GM23338 (cell line): ENCODE measurements around the gene TRAF5. TPM values are rescaled to one million over a fixed set of nuclear protein-coding genes. Genes with fewer than 3 reads are reported as not detected.

Source experiments
- ATAC-seq: fragments of 200-7000 bp; cut with Tn5 transposase; 3 replicates; pipeline ENCODE4 v1.9.1; 2020
- DNase-seq: peaks from one replicate; pipeline ENCODE4 v3.0.0-alpha.2; 2015; ENCODE audit warnings: low spot score
- H2AFZ ChIP-seq: fragments of 200-600 bp; sonication (generic); 2 replicates; pipeline ENCODE4 v1.8.0; 2016; ENCODE audit warnings: antibody characterized with exemption, mild to moderate bottlenecking, moderate library complexity
- H3F3A ChIP-seq: fragments of 200-600 bp; sonication (generic); replicated peaks from 2 replicates; pipeline ENCODE4 v1.8.0; 2017; ENCODE audit warnings: antibody characterized with exemption, mixed run types, low read depth
- H3K27ac ChIP-seq: fragments of 200-600 bp; sonication (generic); 2 replicates; pipeline ENCODE4 v1.6.1; 2016; ENCODE audit warnings: low read depth
- H3K27me3 ChIP-seq: fragments of 200-600 bp; sonication (generic); 2 replicates; pipeline ENCODE4 v1.8.0; 2016; ENCODE audit warnings: mild to moderate bottlenecking, mixed run types, moderate library complexity; ENCODE audit not compliant: insufficient read depth
- H3K36me3 ChIP-seq: fragments of 200-600 bp; sonication (generic); 2 replicates; pipeline ENCODE4 v1.8.0; 2016; ENCODE audit warnings: mild to moderate bottlenecking; ENCODE audit not compliant: insufficient read depth
- H3K4me1 ChIP-seq: fragments of 200-600 bp; sonication (generic); 2 replicates; pipeline ENCODE4 v1.8.0; 2016; ENCODE audit warnings: mild to moderate bottlenecking, moderate library complexity; ENCODE audit not compliant: insufficient read depth
- H3K4me2 ChIP-seq: fragments of 200-600 bp; sonication (generic); 2 replicates; pipeline ENCODE4 v1.7.1; 2017; ENCODE audit warnings: mixed run types
- H3K4me3 ChIP-seq: fragments of 200-600 bp; sonication (generic); 2 replicates; pipeline ENCODE4 v1.6.1; 2016; ENCODE audit warnings: mixed run types
- H3K79me2 ChIP-seq: fragments of 200-600 bp; sonication (generic); replicated peaks from 2 replicates; pipeline ENCODE4 v1.8.0; 2017; ENCODE audit warnings: mild to moderate bottlenecking; ENCODE audit not compliant: insufficient read depth
- H3K9me2 ChIP-seq: fragments of 200-600 bp; sonication (generic); 2 replicates; pipeline ENCODE4 v1.8.0; 2017; ENCODE audit not compliant: insufficient read depth
- H4K20me1 ChIP-seq: fragments of 200-600 bp; sonication (generic); replicated peaks from 2 replicates; pipeline ENCODE4 v1.8.0; 2017; ENCODE audit warnings: mild to moderate bottlenecking; ENCODE audit not compliant: insufficient read depth
- H3K27ac Mint-ChIP-seq: 2 replicates; pipeline ENCODE4 v1.8.0; 2020; ENCODE audit warnings: inconsistent platforms, mild to moderate bottlenecking, moderate library complexity, mixed read lengths
- H3K27me3 Mint-ChIP-seq: 3 replicates; pipeline ENCODE4 v1.8.0; 2022; ENCODE audit warnings: low read depth, mild to moderate bottlenecking, moderate library complexity, mixed read lengths, inconsistent platforms; ENCODE audit not compliant: insufficient read depth, poor library complexity
- H3K36me3 Mint-ChIP-seq: 3 replicates; pipeline ENCODE4 v1.8.0; 2021; ENCODE audit warnings: low read depth, mild to moderate bottlenecking, inconsistent platforms, moderate library complexity, mixed read lengths
- H3K4me1 Mint-ChIP-seq: 3 replicates; pipeline ENCODE4 v1.8.0; 2020; ENCODE audit warnings: mild to moderate bottlenecking, inconsistent platforms, mixed read lengths
- H3K4me3 Mint-ChIP-seq: 3 replicates; pipeline ENCODE4 v1.8.0; 2021; ENCODE audit warnings: moderate library complexity, mild to moderate bottlenecking, inconsistent platforms, mixed read lengths
- H3K9me3 Mint-ChIP-seq: 3 replicates; pipeline ENCODE4 v1.8.0; 2020; ENCODE audit warnings: moderate library complexity, mild to moderate bottlenecking, inconsistent platforms, mixed read lengths
- CREB1 ChIP-seq: fragments of 250-450 bp; sonication (Bioruptor Pico); IDR thresholded peaks from 2 replicates; pipeline ENCODE4 v1.5.0; 2020; ENCODE audit warnings: low read depth, mild to moderate bottlenecking, moderate library complexity
- EZH2 ChIP-seq: fragments of 200-600 bp; sonication (generic); IDR thresholded peaks from one replicate; pipeline ENCODE4 v1.8.0; 2017; ENCODE audit warnings: antibody characterized with exemption, mild to moderate bottlenecking, low read depth; ENCODE audit not compliant: unreplicated experiment
- EZH2phosphoT487 ChIP-seq: fragments of 200-600 bp; sonication (generic); IDR thresholded peaks from one replicate; pipeline ENCODE4 v1.8.1; 2018; ENCODE audit warnings: antibody characterized with exemption; ENCODE audit not compliant: unreplicated experiment
- JUNB ChIP-seq: IDR thresholded peaks from one replicate; pipeline ENCODE4 v1.6.1; 2016; ENCODE audit warnings: antibody characterized with exemption; ENCODE audit not compliant: unreplicated experiment
- NANOG ChIP-seq: IDR thresholded peaks from 2 replicates; pipeline ENCODE4 v1.6.1; 2016; ENCODE audit warnings: antibody characterized with exemption, borderline replicate concordance
- POLR2AphosphoS5 ChIP-seq: IDR thresholded peaks from 2 replicates; pipeline ENCODE4 v1.6.1; 2016; ENCODE audit warnings: antibody characterized with exemption, low read depth
- STAT1 ChIP-seq: IDR thresholded peaks from one replicate; pipeline ENCODE4 v1.6.1; 2016; ENCODE audit warnings: antibody characterized with exemption; ENCODE audit not compliant: unreplicated experiment
- ZNF114 ChIP-seq: fragments of 250-450 bp; sonication (Bioruptor Pico); IDR thresholded peaks from 2 replicates; pipeline ENCODE4 v1.5.0; 2020; ENCODE audit warnings: mild to moderate bottlenecking, moderate library complexity
- ZNF331 ChIP-seq: fragments of 250-450 bp; sonication (Bioruptor Pico); IDR thresholded peaks from 2 replicates; pipeline ENCODE4 v1.5.0; 2020; ENCODE audit warnings: low read depth, mild to moderate bottlenecking, moderate library complexity
- polyA plus RNA-seq: library from polyadenylated mRNA; unstranded; fragments of >200 nt; fragmentation: Nextera tagmentation; extraction: Ambion mirVana; gene quantifications from 2 replicates; pipeline ENCODE4 v1.2.1, GENCODE V29; 2016
- total RNA-seq: library from RNA; depleted of rRNA; stranded (reverse); fragments of >200 nt; shearing (Covaris generic); gene quantifications from 2 replicates; pipeline ENCODE4 v1.2.3, GENCODE V29; 2014
- TF ChIP-seq, protein P1 (sequence below): IDR thresholded peaks from one replicate; pipeline ENCODE4 v1.6.1; 2018; ENCODE audit warnings: antibody characterized with exemption; ENCODE audit not compliant: unreplicated experiment
- TF ChIP-seq, protein P2 (sequence below), 2 experiments: fragments of 200-600 bp in 1 of 2; sonication (generic) in 1 of 2; conservative IDR thresholded peaks; 2 replicates each; pipeline versions ENCODE4 v1.5.1 to v1.6.1; 2016 to 2017; ENCODE audit warnings: antibody characterized with exemption in 2 of 2, low read depth in 2 of 2, mild to moderate bottlenecking in 2 of 2, moderate library complexity in 1 of 2
- TF ChIP-seq, protein P3 (sequence below): fragments of 250-450 bp; sonication (Bioruptor Pico); IDR thresholded peaks from 2 replicates; pipeline ENCODE4 v1.5.0; 2020; ENCODE audit warnings: mild to moderate bottlenecking, moderate library complexity
- TF ChIP-seq, protein P4 (sequence below): IDR thresholded peaks from 2 replicates; pipeline ENCODE4 v1.6.1; 2016; ENCODE audit warnings: antibody characterized with exemption

The TRAF5 gene
- total and polyA plus RNA-seq, 2 experiments from 2014 or later = 9.2 to 18.9 TPM

DNA sequence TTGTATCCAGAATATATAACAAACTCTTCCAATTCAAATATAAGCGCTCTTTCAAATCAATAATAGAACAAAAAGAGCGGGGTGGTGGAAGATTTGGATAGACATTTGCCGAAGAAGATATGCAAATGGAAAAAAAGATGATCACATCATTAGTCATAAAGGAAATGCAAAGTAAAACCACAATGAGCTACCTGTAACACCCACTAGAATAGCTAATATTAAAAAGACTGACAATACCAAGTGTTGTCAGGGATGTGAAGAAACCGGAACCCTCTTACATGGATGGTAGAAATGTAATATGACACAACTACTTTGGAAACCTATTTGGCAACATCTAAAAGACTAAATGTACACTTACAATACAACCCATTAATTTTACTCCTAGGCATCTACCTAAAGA lies 5.7 kb upstream of the TRAF5 start:
- Mint-ChIP-seq H3K36me3 (no peaks in the 10 kb centered on the region; the same call in 2 of the 3 replicates), H3K4me3 (no peak overlapping the region), H3K4me1 (peaks cover 3% of the 10 kb centered on the region; the same call in 1 of the 3 replicates), H3K27me3 (peaks cover 11% of the 10 kb centered on the region), H3K27ac (no peak overlapping the region), H3K9me3 (no peaks in the 10 kb centered on the region)
- H3K27ac ChIP-seq = no peak overlapping the region
- H3K36me3 ChIP-seq = no peaks in the 10 kb centered on the region
- no peaks in the 10 kb centered on the region for H3F3A ChIP-seq
- no peaks in the 10 kb centered on the region for H3K9me2 ChIP-seq
- no peak for DNase-seq
- H3K4me2 ChIP-seq = no peak overlapping the region
- ATAC-seq = no peak
- H3K4me3 ChIP-seq = no peak overlapping the region
- no peaks in the 10 kb centered on the region for H4K20me1 ChIP-seq
- no peaks in the 10 kb centered on the region for H3K79me2 ChIP-seq
- 0 out of 2 replicates have a peak, but pooled peaks cover under 1% of the 10 kb centered on the region for H3K4me1 ChIP-seq
- H2AFZ ChIP-seq = no peak overlapping the region
- peaks cover 8% of the 10 kb centered on the region for H3K27me3 ChIP-seq
- TF ChIP-seq, protein P1, sequence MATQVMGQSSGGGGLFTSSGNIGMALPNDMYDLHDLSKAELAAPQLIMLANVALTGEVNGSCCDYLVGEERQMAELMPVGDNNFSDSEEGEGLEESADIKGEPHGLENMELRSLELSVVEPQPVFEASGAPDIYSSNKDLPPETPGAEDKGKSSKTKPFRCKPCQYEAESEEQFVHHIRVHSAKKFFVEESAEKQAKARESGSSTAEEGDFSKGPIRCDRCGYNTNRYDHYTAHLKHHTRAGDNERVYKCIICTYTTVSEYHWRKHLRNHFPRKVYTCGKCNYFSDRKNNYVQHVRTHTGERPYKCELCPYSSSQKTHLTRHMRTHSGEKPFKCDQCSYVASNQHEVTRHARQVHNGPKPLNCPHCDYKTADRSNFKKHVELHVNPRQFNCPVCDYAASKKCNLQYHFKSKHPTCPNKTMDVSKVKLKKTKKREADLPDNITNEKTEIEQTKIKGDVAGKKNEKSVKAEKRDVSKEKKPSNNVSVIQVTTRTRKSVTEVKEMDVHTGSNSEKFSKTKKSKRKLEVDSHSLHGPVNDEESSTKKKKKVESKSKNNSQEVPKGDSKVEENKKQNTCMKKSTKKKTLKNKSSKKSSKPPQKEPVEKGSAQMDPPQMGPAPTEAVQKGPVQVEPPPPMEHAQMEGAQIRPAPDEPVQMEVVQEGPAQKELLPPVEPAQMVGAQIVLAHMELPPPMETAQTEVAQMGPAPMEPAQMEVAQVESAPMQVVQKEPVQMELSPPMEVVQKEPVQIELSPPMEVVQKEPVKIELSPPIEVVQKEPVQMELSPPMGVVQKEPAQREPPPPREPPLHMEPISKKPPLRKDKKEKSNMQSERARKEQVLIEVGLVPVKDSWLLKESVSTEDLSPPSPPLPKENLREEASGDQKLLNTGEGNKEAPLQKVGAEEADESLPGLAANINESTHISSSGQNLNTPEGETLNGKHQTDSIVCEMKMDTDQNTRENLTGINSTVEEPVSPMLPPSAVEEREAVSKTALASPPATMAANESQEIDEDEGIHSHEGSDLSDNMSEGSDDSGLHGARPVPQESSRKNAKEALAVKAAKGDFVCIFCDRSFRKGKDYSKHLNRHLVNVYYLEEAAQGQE = no peak
- TF ChIP-seq JUNB (no peak), POLR2AphosphoS5 (no peak), NANOG (no peak), EZH2 (no peak), STAT1 (no peak), ZNF114 (no peak), ZNF331 (no peak), EZH2phosphoT487 (no peak), CREB1 (CRISPR knock-in tag) (no peak)
- TF ChIP-seq, protein P2, sequence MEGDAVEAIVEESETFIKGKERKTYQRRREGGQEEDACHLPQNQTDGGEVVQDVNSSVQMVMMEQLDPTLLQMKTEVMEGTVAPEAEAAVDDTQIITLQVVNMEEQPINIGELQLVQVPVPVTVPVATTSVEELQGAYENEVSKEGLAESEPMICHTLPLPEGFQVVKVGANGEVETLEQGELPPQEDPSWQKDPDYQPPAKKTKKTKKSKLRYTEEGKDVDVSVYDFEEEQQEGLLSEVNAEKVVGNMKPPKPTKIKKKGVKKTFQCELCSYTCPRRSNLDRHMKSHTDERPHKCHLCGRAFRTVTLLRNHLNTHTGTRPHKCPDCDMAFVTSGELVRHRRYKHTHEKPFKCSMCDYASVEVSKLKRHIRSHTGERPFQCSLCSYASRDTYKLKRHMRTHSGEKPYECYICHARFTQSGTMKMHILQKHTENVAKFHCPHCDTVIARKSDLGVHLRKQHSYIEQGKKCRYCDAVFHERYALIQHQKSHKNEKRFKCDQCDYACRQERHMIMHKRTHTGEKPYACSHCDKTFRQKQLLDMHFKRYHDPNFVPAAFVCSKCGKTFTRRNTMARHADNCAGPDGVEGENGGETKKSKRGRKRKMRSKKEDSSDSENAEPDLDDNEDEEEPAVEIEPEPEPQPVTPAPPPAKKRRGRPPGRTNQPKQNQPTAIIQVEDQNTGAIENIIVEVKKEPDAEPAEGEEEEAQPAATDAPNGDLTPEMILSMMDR (conservative IDR thresholded peaks at IDR 0.05; ENCODE audit: low read depth in 2 of 2) = no peak
- TF ChIP-seq, protein P3, sequence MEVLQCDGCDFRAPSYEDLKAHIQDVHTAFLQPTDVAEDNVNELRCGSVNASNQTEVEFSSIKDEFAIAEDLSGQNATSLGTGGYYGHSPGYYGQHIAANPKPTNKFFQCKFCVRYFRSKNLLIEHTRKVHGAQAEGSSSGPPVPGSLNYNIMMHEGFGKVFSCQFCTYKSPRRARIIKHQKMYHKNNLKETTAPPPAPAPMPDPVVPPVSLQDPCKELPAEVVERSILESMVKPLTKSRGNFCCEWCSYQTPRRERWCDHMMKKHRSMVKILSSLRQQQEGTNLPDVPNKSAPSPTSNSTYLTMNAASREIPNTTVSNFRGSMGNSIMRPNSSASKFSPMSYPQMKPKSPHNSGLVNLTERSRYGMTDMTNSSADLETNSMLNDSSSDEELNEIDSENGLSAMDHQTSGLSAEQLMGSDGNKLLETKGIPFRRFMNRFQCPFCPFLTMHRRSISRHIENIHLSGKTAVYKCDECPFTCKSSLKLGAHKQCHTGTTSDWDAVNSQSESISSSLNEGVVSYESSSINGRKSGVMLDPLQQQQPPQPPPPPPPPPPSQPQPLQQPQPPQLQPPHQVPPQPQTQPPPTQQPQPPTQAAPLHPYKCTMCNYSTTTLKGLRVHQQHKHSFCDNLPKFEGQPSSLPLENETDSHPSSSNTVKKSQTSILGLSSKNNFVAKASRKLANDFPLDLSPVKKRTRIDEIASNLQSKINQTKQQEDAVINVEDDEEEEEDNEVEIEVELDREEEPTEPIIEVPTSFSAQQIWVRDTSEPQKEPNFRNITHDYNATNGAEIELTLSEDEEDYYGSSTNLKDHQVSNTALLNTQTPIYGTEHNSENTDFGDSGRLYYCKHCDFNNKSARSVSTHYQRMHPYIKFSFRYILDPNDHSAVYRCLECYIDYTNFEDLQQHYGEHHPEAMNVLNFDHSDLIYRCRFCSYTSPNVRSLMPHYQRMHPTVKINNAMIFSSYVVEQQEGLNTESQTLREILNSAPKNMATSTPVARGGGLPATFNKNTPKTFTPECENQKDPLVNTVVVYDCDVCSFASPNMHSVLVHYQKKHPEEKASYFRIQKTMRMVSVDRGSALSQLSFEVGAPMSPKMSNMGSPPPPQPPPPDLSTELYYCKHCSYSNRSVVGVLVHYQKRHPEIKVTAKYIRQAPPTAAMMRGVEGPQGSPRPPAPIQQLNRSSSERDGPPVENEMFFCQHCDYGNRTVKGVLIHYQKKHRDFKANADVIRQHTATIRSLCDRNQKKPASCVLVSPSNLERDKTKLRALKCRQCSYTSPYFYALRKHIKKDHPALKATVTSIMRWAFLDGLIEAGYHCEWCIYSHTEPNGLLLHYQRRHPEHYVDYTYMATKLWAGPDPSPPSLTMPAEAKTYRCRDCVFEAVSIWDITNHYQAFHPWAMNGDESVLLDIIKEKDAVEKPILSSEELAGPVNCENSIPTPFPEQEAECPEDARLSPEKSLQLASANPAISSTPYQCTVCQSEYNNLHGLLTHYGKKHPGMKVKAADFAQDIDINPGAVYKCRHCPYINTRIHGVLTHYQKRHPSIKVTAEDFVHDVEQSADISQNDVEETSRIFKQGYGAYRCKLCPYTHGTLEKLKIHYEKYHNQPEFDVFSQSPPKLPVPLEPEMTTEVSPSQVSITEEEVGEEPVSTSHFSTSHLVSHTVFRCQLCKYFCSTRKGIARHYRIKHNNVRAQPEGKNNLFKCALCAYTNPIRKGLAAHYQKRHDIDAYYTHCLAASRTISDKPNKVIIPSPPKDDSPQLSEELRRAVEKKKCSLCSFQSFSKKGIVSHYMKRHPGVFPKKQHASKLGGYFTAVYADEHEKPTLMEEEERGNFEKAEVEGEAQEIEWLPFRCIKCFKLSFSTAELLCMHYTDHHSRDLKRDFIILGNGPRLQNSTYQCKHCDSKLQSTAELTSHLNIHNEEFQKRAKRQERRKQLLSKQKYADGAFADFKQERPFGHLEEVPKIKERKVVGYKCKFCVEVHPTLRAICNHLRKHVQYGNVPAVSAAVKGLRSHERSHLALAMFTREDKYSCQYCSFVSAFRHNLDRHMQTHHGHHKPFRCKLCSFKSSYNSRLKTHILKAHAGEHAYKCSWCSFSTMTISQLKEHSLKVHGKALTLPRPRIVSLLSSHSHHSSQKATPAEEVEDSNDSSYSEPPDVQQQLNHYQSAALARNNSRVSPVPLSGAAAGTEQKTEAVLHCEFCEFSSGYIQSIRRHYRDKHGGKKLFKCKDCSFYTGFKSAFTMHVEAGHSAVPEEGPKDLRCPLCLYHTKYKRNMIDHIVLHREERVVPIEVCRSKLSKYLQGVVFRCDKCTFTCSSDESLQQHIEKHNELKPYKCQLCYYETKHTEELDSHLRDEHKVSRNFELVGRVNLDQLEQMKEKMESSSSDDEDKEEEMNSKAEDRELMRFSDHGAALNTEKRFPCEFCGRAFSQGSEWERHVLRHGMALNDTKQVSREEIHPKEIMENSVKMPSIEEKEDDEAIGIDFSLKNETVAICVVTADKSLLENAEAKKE (CRISPR knock-in tag) = no peak
- TF ChIP-seq, protein P4, sequence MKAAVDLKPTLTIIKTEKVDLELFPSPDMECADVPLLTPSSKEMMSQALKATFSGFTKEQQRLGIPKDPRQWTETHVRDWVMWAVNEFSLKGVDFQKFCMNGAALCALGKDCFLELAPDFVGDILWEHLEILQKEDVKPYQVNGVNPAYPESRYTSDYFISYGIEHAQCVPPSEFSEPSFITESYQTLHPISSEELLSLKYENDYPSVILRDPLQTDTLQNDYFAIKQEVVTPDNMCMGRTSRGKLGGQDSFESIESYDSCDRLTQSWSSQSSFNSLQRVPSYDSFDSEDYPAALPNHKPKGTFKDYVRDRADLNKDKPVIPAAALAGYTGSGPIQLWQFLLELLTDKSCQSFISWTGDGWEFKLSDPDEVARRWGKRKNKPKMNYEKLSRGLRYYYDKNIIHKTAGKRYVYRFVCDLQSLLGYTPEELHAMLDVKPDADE = no peak
